SKM-1 (cell line): Measurements from ENCODE around the gene PSMG2.
"Not testable (repeated sequence)": the region's sequence is repeated elsewhere in the genome, so short reads cannot be mapped to it uniquely, and the experiment has no call there.

ENCODE experiments used
- DNase-seq: peaks from one replicate; lab custom pipeline; 2025; ENCODE audit not compliant: unreplicated experiment; lab: John Stamatoyannopoulos, UW

PSMG2 gene

GRCh38 chr18:12758566-12758965 lies 55.7 kb downstream of the PSMG2 start:
- DNase-seq = not testable (repeated sequence)

- DNase-seq = no peak
Measured at GRCh38 chr18:12765126-12765525, 62.3 kb downstream of the PSMG2 start.

- no peak for DNase-seq
Measured at GRCh38 chr18:12765586-12765985, 62.7 kb downstream of the PSMG2 start.

- no peak for DNase-seq
Measured at GRCh38 chr18:12766986-12767433, 64.2 kb downstream of the PSMG2 start.

GRCh38 chr18:12767580-12768155 lies 64.8 kb downstream of the PSMG2 start:
- DNase-seq = no peak

GRCh38 chr18:12768625-12769024 lies 65.8 kb downstream of the PSMG2 start:
- no peak for DNase-seq

GRCh38 chr18:12769136-12769535 lies 66.3 kb downstream of the PSMG2 start:
- DNase-seq = no peak

GRCh38 chr18:12769644-12770440 lies 67.0 kb downstream of the PSMG2 start:
- no peak for DNase-seq

- DNase-seq = no peak
Measured at GRCh38 chr18:12770469-12771219, 67.8 kb downstream of the PSMG2 start.

- no peak for DNase-seq
Measured at GRCh38 chr18:12772111-12772510, 69.3 kb downstream of the PSMG2 start.

GRCh38 chr18:12773369-12773768 lies 70.5 kb downstream of the PSMG2 start:
- no peak for DNase-seq

- no peak for DNase-seq
Measured at GRCh38 chr18:12774982-12775381, 72.1 kb downstream of the PSMG2 start.
